NCI-H2196 (cell line): ENCODE data around the gene PHOSPHO1.

Source experiments
- DNase-seq: peaks from one replicate; lab custom pipeline; 2025; ENCODE audit not compliant: unreplicated experiment; lab: John Stamatoyannopoulos, UW

The PHOSPHO1 gene

GRCh38 chr17:49244839-49245238, 14.3 kb upstream of the PHOSPHO1 start:
- DNase-seq = no peak

DNA sequence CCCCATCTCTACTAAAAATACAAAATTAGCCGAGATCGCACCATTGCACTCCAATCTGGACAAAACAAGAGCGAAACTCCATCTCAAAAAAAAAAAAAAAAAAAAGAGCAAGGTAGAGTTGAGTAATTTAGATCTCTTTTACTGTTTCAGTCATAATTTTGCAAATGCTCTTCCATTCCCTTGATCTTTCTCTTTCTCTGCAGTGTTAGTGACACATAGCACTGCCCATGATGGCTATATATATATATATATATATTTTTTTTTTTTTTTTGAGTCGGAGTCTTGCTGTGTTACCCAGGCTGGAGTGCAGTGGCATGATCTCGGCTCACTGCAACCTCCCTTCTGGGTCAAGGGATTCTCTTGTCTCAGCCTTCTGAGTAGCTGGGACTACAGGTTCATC, 12.2 kb upstream of the PHOSPHO1 start:
- no peak for DNase-seq

DNA sequence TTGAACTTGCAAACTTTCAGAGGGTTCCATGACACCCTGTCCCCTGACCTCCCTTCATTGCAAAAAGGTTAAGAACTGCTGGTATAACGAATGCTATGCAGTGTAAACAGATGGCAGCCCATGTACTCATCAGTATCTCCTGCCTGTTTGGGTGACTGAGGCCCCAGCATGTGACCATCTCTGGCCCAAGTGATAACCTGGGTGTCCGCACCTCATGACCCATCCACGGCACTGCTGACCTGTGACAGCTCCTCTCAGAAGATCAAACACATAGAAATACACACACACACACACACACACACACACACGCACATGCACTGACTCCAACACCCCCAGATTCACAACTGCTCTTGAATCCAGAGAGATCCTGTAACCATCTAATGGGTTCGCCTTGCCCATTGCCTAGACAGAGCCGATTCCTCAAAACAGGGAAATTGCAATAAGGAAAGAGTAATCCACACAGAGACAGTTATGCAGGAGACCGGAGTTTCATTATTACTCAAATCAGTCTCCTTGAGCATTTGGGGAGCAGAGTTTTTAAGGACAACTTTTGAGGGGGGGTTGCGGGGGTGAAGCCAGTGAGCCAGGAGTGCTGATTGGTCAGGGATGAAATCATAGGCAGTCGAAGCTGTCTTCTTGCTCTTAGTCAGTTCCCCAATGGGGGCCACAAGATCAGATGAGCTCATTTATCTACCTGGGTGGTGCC, 11.3 kb upstream of the PHOSPHO1 start:
- no peak for DNase-seq

- DNase-seq = no peak
Measured at GRCh38 chr17:49241040-49241439, 10.5 kb upstream of the PHOSPHO1 start.

DNA sequence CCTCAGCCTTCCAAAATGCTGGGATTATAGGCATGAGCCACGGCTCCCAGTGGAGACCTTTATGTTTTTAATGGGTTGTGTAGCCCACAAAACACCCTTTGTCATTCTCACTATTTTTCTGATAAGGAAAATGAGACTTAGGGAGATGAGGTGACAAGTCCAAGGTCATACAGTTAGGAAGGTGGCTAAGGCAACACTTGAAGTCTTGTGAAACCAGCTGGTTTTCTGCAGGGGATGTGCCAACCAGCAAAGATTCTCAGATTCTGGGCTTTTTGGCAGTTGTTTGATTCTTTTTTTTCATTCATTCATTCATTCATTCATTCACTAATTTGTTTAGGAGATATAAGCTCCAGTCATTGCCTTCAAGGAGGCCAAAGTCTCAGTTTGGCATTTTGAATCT, 10.0 kb upstream of the PHOSPHO1 start:
- DNase-seq = no peak

GRCh38 chr17:49239963-49240362, 9.4 kb upstream of the PHOSPHO1 start:
- no peak for DNase-seq

- DNase-seq = no peak
Measured at GRCh38 chr17:49235896-49236295, 5.3 kb upstream of the PHOSPHO1 start.

GRCh38 chr17:49234509-49235080, 4.0 kb upstream of the PHOSPHO1 start:
- no peak for DNase-seq

GRCh38 chr17:49231563-49231894, 942 bp upstream of the PHOSPHO1 start:
- DNase-seq = no peak

GRCh38 chr17:49229805-49230600, 584 bp downstream of the PHOSPHO1 start:
- no peak for DNase-seq

DNA sequence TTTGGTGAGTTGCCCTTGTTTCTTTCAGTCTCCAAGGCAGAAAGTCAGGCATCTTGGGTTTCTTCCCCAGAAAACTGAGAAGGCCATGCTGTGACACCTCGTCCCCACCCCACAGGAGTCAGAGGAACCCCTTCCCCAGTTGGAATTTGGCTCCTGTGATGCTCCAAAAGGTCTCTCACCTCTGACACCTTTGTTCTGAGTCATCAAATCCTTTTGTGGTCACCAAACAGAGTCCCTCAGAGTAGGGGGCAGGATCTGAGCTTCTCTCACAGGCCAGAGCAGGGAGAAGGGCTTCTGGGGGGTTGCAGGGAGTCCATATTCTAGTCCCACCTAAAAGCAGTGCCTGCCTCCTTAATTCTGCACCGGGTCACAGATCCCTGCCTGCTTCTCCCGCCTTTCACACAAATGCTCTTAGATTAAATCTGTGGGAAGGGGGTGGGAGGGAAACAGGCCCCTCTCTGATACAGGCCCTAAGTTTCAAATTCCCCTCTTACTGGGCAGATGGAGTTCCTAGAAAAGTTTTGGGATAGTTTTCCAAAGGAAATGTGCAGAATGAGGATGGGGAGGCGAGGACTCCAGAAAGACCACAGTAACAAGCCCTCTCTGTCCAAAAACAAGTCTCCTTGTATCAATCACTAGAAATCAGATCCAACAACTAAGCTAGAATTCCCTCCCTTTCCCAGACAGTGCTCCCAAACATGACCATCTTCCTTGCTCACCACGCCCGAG, 1.3 kb downstream of the PHOSPHO1 start:
- DNase-seq = no peak

- DNase-seq = peak; percentile 75
Measured at GRCh38 chr17:49227436-49228261, 2.9 kb downstream of the PHOSPHO1 start.

- DNase-seq = no peak
Measured at GRCh38 chr17:49226771-49227435, 3.7 kb downstream of the PHOSPHO1 start.

GRCh38 chr17:49225554-49226236, 4.9 kb downstream of the PHOSPHO1 start:
- DNase-seq = no peak

- no peak for DNase-seq
Measured at GRCh38 chr17:49224997-49225337, 5.6 kb downstream of the PHOSPHO1 start.

- DNase-seq = peak; percentile 54
Measured at GRCh38 chr17:49224198-49224996, 6.2 kb downstream of the PHOSPHO1 start.

GRCh38 chr17:49223517-49224197, 6.9 kb downstream of the PHOSPHO1 start:
- DNase-seq = peak; percentile 73

DNA sequence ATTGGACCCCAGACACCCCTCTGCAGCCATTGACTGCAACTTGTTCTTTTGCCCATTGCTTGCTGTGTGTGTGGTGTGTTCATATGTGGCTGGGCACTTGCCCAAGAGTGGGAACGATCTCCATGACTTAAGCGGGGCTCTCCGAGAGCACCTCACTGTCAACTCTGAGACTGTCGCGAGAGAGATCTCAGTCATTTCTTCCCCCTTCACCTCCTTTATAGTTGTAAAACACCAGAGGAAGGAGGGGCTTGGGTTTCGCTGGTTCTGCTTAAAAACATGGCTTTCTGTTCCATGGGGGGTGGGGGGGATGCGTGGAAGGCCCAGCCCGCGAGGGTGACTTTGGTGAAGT, 7.4 kb downstream of the PHOSPHO1 start:
- DNase-seq = no peak
